ENCODE data around the gene MEIS1.

The MEIS1 gene

GRCh38 chr2:66440708-66441497, 6.0 kb downstream of the MEIS1 start:
- H3K4me3 ChIP-seq (replicated peaks; ENCODE audit: low read depth, low read length), result peak overlapping the region; percentile 83
- TF ChIP-seq CTCF (IDR thresholded peaks at IDR 0.05; ENCODE audit: low read depth, low read length, missing control alignments), result no peak
- DNase-seq (ENCODE audit: extremely low read depth, low read depth), result no peak

DNA sequence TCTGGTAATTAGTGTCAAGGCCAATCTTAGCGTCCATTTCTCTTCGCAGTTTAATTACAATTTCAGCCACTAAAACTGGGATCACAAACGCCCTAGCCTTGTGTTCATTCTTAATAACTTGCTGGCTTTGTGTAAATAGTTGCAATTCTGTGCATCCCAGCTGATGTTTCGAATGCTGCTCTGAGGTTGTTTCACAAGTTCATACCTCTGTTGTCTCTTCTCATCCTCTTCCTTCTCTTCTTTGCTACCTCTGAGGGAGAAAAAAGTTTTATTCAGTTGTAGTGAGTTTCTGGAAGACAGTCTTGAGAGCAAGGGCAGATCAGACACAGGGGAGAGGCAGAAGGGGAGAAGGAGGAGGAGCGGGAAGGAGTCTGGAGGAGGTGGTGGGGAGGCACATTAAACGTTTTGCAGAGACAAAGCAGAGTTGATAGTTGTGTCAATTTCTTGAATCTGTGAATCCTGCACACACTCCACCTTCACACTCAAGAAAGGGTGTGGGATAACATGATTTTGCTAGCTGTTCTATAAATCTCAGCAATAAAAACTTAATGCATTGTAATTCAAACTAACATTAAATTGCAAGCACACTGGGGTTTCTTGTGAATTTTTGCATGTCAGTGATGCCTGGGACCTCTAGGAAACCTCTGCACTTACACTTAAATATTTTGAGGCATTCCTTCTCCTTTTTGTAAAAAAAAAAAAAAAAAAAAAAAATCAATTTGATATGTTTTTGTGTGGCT, 6.8 kb downstream of the MEIS1 start:
- no peak for TF ChIP-seq CTCF (IDR thresholded peaks at IDR 0.05; ENCODE audit: low read depth, low read length, missing control alignments)
- DNase-seq (ENCODE audit: extremely low read depth, low read depth), result no peak
- peak overlapping the region; percentile 83 for H3K4me3 ChIP-seq (replicated peaks; ENCODE audit: low read depth, low read length)

DNA sequence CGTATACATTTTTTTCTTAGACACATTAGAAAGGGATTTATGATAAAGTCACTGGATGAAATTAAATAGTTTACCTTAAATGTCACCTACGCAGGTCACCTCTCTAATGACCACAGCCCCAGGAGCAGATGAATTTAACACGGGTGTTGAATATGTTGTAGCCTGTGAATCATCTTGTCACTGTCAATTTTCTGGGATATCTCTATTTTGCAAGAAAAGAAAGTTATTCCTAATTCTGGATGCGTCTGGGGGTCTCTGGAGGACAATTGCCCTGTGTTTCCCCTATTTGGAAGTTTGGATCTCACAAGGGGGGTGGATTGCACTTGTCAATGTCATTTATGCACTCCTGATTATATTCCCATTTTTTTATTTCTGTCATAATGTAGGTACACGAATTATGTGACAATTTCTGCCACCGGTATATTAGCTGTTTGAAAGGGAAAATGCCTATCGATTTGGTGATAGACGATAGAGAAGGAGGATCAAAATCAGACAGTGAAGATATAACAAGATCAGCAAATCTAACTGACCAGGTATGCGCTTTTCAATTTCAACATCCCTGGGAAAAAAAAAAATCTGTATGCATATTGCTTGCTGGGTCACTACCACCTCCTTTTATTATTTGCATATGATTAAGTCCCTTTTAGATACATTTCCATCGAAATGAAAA, 7.7 kb downstream of the MEIS1 start:
- no peak for DNase-seq (ENCODE audit: extremely low read depth, low read depth)
- H3K4me3 ChIP-seq (replicated peaks; ENCODE audit: low read depth, low read length), result peak overlapping the region; percentile 83
- TF ChIP-seq CTCF (IDR thresholded peaks at IDR 0.05; ENCODE audit: low read depth, low read length, missing control alignments), result no peak

DNA sequence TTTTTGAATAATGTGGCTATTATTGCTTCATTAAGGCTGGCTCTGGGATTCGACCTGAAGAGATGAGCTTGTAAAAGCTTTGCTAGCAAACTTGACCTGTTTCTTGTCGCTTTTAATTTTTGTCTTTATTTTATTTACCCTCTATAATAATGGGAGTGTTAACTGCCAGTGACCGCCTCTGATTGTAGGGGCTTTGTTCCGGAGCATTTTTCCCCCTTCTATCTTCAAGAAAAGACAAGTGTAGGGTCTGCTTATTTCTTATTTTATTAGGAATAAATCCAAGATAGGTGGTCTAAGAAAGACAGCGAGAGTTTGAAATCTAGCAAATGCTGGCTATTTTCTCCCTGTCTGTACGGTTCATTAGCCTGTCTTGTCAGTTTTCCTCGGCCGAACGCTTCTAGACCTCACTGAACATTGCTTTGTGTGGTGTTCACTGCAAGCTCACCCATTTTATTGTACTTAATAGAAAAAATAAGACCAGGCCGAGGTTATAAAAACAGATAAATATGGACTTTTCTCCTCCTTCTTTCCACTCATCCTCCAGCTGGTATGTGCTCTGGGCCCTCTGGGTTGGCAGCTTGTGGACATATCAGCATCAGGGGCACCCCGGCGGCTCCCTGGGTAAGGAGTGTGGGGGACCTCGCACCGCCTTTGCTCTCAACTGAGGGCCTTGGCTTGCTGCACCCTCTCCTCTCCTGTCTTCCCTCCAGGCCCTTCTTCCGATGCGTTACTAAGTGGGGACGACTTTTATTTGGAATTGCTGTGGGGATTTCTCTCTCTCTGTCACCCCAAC, 8.5 kb downstream of the MEIS1 start:
- no peak for TF ChIP-seq CTCF (IDR thresholded peaks at IDR 0.05; ENCODE audit: low read depth, low read length, missing control alignments)
- peak overlapping the region; percentile 83 for H3K4me3 ChIP-seq (replicated peaks; ENCODE audit: low read depth, low read length)
- no peak for DNase-seq (ENCODE audit: extremely low read depth, low read depth)

- peak overlapping the region; percentile 83 for H3K4me3 ChIP-seq (replicated peaks; ENCODE audit: low read depth, low read length)
- no peak for DNase-seq (ENCODE audit: extremely low read depth, low read depth)
- TF ChIP-seq CTCF (IDR thresholded peaks at IDR 0.05; ENCODE audit: low read depth, low read length, missing control alignments), result no peak
These were observed 9.3 kb downstream of the MEIS1 start for GRCh38 chr2:66443979-66444861.
